MCF 10A (cell line): ENCODE data around the gene SIPA1. TPM values are rescaled to one million over a fixed set of nuclear protein-coding genes. Genes with fewer than 3 reads are reported as not detected.

Source experiments
- BruUV-seq: library from RNA; stranded (reverse); fragments of 400-500 nt; replicated peaks from 2 replicates; lab custom pipeline; 2021; lab: Mats Ljungman, UMichigan
- CTCF ChIA-PET: fragments of 300-600 bp; sonication (Branson Sonifier 250); formaldehyde crosslinking; extraction: SDS; loops from one replicate; lab custom pipeline; 2021; ENCODE audit warnings: antibody characterized with exemption, inconsistent platforms; lab: Yijun Ruan, JAX
- POLR2A ChIA-PET: fragments of 300-600, 350-650 bp; sonication (Branson Sonifier 250); formaldehyde crosslinking; extraction: SDS; loops from one replicate; lab custom pipeline; 2020; ENCODE audit warnings: antibody characterized with exemption, inconsistent platforms; lab: Yijun Ruan, JAX
- DNase-seq: peaks from one replicate; pipeline ENCODE4 v3.0.0-alpha.2; 2018; ENCODE audit not compliant: unreplicated experiment
- H3K27ac Mint-ChIP-seq: one replicate; pipeline ENCODE4 v1.8.0; 2022; ENCODE audit warnings: mild to moderate bottlenecking, low read depth, mixed read lengths; ENCODE audit not compliant: unreplicated experiment
- H3K27me3 Mint-ChIP-seq: one replicate; pipeline ENCODE4 v1.8.0; 2022; ENCODE audit warnings: mixed read lengths; ENCODE audit not compliant: insufficient read depth, unreplicated experiment
- H3K36me3 Mint-ChIP-seq: one replicate; pipeline ENCODE4 v1.8.0; 2022; ENCODE audit warnings: mild to moderate bottlenecking, moderate library complexity, mixed read lengths; ENCODE audit not compliant: insufficient read depth, unreplicated experiment
- H3K4me1 Mint-ChIP-seq: one replicate; pipeline ENCODE4 v1.8.0; 2022; ENCODE audit warnings: mixed read lengths; ENCODE audit not compliant: insufficient read depth, unreplicated experiment
- H3K4me3 Mint-ChIP-seq: one replicate; pipeline ENCODE4 v1.8.0; 2022; ENCODE audit warnings: mild to moderate bottlenecking, moderate library complexity, mixed read lengths; ENCODE audit not compliant: unreplicated experiment
- H3K9me3 Mint-ChIP-seq: one replicate; pipeline ENCODE4 v1.8.0; 2022; ENCODE audit warnings: mixed read lengths; ENCODE audit not compliant: unreplicated experiment
- intact Hi-C: fragments of 100-400 bp; cut with micrococcal nuclease; formaldehyde crosslinking; loops from 2 replicates; pipeline ENCODE4 v1.14.1; 2022
- total RNA-seq: library from RNA; stranded (reverse); gene quantifications from 2 replicates; pipeline ENCODE4 v1.2.3, GENCODE V29; 2022
- TF ChIP-seq, protein P1 (sequence below): fragments of 200-600 bp; IDR thresholded peaks from one replicate; pipeline ENCODE4 v1.8.0; 2022; ENCODE audit warnings: antibody characterized with exemption, mild to moderate bottlenecking; ENCODE audit not compliant: unreplicated experiment

Gene SIPA1
- total RNA-seq, 1 experiment from 2014 or later = 4.9 TPM

DNA sequence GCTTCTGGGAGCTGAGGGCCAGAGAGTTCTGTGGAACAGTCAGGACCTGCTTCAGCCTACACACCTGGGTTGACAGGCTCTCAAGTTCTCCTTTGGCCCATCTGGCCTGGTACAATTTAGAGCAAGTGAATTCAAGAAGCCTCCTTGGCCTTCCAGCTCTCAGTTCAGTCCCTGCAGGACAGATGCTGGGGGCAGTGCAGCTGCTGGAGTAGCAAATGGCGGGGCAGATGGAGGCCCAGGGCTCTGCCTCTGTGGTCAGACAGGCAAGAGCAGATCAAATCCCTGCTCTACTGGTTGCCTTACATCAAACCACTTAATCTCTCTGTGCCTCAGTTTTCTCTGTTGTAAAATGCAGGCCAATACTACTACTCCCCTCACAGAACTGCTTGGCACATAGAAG, 33.6 kb upstream of the SIPA1 start:
- TF ChIP-seq, protein P1, sequence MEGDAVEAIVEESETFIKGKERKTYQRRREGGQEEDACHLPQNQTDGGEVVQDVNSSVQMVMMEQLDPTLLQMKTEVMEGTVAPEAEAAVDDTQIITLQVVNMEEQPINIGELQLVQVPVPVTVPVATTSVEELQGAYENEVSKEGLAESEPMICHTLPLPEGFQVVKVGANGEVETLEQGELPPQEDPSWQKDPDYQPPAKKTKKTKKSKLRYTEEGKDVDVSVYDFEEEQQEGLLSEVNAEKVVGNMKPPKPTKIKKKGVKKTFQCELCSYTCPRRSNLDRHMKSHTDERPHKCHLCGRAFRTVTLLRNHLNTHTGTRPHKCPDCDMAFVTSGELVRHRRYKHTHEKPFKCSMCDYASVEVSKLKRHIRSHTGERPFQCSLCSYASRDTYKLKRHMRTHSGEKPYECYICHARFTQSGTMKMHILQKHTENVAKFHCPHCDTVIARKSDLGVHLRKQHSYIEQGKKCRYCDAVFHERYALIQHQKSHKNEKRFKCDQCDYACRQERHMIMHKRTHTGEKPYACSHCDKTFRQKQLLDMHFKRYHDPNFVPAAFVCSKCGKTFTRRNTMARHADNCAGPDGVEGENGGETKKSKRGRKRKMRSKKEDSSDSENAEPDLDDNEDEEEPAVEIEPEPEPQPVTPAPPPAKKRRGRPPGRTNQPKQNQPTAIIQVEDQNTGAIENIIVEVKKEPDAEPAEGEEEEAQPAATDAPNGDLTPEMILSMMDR = no peak
- POLR2A ChIA-PET = interaction anchor here (0.8 to 1.7 kb wide), 4 partner anchors 8 to 31 kb away, joined by 3 to 10 read pairs (median 4); partner anchors contain the start of genes EHBP1L1 and PCNX3
- no peaks in the 10 kb centered on the region for H3K9me3 Mint-ChIP-seq
- no TSS peak for BruUV-seq
- no peak overlapping the region for H3K27ac Mint-ChIP-seq
- intact Hi-C loops = no loop called here
- CTCF ChIA-PET = interaction anchor here (0.7 to 4.3 kb wide), 2 partner anchors 11 to 53 kb away, joined by 4 to 23 read pairs; no protein-coding TSS in a partner anchor
- H3K27me3 Mint-ChIP-seq = no peaks in the 10 kb centered on the region
- H3K4me1 Mint-ChIP-seq = peaks cover 4% of the 10 kb centered on the region
- no peak for DNase-seq
- H3K36me3 Mint-ChIP-seq = peaks cover 33% of the 10 kb centered on the region
- H3K4me3 Mint-ChIP-seq = no peak overlapping the region

DNA sequence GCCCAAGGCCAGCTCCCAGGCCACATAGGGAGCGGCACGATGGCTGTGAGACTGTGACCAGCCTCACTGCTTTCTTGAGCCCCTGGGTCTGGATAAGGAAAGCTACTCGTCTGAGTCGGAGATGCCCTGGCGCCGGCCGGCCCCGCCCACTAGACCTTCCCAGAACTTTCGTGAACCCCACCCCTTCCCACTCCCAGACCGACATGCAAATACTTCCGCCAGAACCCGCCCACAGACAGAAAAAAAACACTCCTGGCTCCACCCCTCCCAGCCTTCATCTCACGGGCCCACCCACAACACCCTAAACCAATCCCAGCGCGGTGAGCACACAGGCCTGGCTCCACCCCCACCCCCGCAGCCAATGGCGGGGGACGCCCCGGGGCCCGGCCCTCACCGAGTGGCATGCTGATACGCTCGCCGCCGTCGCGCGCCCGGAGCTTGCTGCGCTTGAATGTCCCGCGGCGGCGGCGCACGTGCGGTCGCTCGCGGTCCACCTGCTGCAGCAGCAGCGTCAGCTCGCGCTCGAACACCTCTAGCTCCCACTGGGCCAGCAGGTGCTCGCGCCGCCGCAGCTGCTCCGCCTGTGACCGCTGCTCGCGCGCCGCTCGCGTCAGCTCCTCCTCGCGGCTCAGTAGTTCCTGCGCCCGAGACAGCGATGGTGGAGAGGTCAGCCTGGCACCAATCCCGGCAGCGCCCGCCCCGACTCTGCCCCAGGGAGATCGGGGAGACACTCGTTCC, 30.9 kb upstream of the SIPA1 start:
- CTCF ChIA-PET = interaction anchor here (0.5 to 4.3 kb wide), 2 partner anchors 13 to 242 kb away, joined by 5 to 23 read pairs; no protein-coding TSS in a partner anchor
- TF ChIP-seq, protein P1 = no peak
- POLR2A ChIA-PET = no interaction called here
- Mint-ChIP-seq H3K36me3 (peaks cover 35% of the 10 kb centered on the region), H3K4me3 (no peak overlapping the region), H3K9me3 (no peaks in the 10 kb centered on the region), H3K4me1 (peaks cover 24% of the 10 kb centered on the region), H3K27me3 (no peaks in the 10 kb centered on the region), H3K27ac (no peak overlapping the region)
- intact Hi-C loops = no loop called here
- BruUV-seq = no TSS peak
- DNase-seq = no peak

DNA sequence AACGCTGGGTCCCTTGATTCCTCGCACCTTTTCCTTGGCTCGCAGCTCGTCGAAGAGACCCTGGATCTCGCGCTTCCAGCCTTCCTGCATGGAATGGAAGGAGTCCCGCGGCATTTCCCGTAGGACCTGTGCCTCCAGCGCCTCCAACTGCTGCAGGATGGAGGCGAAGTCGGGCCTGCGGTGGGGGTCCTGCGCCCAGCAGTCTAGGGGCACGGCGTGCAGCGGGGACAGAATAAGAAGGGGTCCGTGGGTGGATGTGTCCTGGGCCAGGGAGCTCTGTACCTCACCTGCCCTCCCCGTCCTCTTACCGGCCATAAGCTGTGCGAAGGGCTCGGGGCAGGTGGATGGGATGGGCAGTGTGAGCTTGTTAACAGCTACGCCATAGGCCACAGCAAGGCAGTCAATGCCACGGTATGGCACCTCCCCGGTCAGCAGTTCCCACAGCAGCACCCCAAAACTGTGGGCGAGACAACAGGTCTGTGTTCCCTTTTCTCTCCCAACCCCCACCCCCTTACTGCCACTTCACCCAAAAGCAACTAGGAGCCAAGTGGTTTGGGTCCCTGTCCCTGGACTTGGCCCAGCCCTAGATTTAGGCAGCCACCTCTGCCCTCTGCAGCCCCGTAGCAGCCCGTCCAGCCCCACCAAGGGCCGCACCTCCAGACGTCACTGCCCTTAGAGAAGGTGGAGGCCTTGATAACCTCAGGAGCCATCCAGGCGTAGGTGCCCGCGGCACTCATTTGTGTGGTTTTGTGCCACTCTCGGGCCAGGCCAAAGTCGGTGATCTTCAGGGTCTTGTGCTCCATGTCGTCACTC, 30.1 kb upstream of the SIPA1 start:
- POLR2A ChIA-PET = no interaction called here
- Mint-ChIP-seq H3K36me3 (peaks cover 41% of the 10 kb centered on the region), H3K27me3 (no peaks in the 10 kb centered on the region), H3K4me3 (no peak overlapping the region), H3K27ac (no peak overlapping the region), H3K4me1 (peaks cover 30% of the 10 kb centered on the region), H3K9me3 (no peaks in the 10 kb centered on the region)
- DNase-seq = no peak
- intact Hi-C loops = no loop called here
- TF ChIP-seq, protein P1 = no peak
- CTCF ChIA-PET = interaction anchor here (0.6 kb wide), 1 partner anchor 199 kb away, joined by 3 read pairs; no protein-coding TSS in a partner anchor
- BruUV-seq = no TSS peak

DNA sequence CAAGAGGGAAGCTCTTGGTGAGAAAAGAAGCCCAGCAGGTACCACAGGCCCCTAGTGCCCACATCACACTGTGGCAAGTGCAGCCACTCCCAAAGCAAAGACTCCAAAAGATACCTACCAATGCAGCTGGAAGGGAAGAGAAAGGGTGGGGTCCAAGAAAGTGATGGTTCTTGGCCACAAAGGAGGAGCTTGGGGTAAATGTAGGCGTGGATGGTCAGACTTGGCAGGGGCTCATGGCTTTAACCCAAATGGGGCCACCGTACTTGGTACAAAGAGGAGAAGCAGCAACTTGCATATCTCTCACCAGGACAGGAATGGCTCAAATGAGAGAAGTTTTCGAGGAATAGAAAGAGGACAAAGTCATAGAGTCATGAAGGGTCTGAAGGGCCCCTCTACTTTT, 28.7 kb upstream of the SIPA1 start:
- no peaks in the 10 kb centered on the region for H3K9me3 Mint-ChIP-seq
- CTCF ChIA-PET = interaction anchor here (0.6 to 1.6 kb wide), 2 partner anchors 11 to 192 kb away, joined by 3 read pairs; no protein-coding TSS in a partner anchor
- TF ChIP-seq, protein P1 = no peak
- no peak for DNase-seq
- intact Hi-C loops = no loop called here
- no TSS peak for BruUV-seq
- H3K36me3 Mint-ChIP-seq = peaks cover 41% of the 10 kb centered on the region
- POLR2A ChIA-PET = interaction anchor here (0.8 to 1.7 kb wide), 3 partner anchors 22 to 44 kb away, joined by 4 to 6 read pairs (median 4); partner anchors contain the start of gene FAM89B
- H3K27me3 Mint-ChIP-seq = no peaks in the 10 kb centered on the region
- H3K4me3 Mint-ChIP-seq = no peak overlapping the region
- H3K27ac Mint-ChIP-seq = no peak overlapping the region
- peaks cover 30% of the 10 kb centered on the region for H3K4me1 Mint-ChIP-seq
